Neural cell (in vitro differentiated cells): ENCODE measurements around the gene RAET1E. TPM values are rescaled to one million over a fixed set of nuclear protein-coding genes. Genes with fewer than 3 reads are reported as not detected.

ENCODE experiments used
- H2AFZ ChIP-seq: fragments of 200-600, 300-800 bp; sonication (generic), shearing (Covaris generic); 2 replicates; pipeline ENCODE4 v1.6.0; 2014; ENCODE audit warnings: low read depth, mild to moderate bottlenecking, antibody characterized with exemption, low read length, moderate library complexity
- H3F3A ChIP-seq: fragments of 200-600 bp; shearing (Covaris generic); 2 replicates; pipeline ENCODE4 v1.6.1; 2016; ENCODE audit warnings: mild to moderate bottlenecking, moderate library complexity, mixed read lengths, antibody characterized with exemption, low read length; ENCODE audit not compliant: insufficient read depth, poor library complexity, severe bottlenecking
- H3K27ac ChIP-seq: fragments of 200-600, 300-800 bp; sonication (generic), shearing (Covaris generic); 2 replicates; pipeline ENCODE4 v1.5.1; 2014; ENCODE audit warnings: mild to moderate bottlenecking, low read length, moderate library complexity
- H3K27me3 ChIP-seq: fragments of 300-800, 200-600 bp; sonication (generic), shearing (Covaris generic); 2 replicates; pipeline ENCODE4 v1.6.0; 2014; ENCODE audit warnings: mild to moderate bottlenecking, low read depth, low read length, moderate library complexity; ENCODE audit not compliant: insufficient read depth
- H3K36me3 ChIP-seq: fragments of 300-800, 200-600 bp; sonication (generic), shearing (Covaris generic); 2 replicates; pipeline ENCODE4 v1.5.1; 2014; ENCODE audit warnings: mild to moderate bottlenecking, antibody characterized with exemption, low read length, moderate library complexity; ENCODE audit not compliant: insufficient read depth
- H3K4me2 ChIP-seq: fragments of 300-800, 200-600 bp; sonication (generic), shearing (Covaris generic); 2 replicates; pipeline ENCODE4 v1.6.0; 2014; ENCODE audit warnings: mild to moderate bottlenecking, low read length
- H3K4me3 ChIP-seq: fragments of 300-800, 200-600 bp; sonication (generic), shearing (Covaris generic); 2 replicates; pipeline ENCODE4 v1.5.1; 2014; ENCODE audit warnings: mild to moderate bottlenecking, low read length, moderate library complexity
- H3K79me2 ChIP-seq: fragments of 200-600 bp; shearing (Covaris generic); replicated peaks from 2 replicates; pipeline ENCODE4 v1.6.0; 2014; ENCODE audit warnings: mild to moderate bottlenecking, low read length, moderate library complexity; ENCODE audit not compliant: insufficient read depth
- H3K9ac ChIP-seq: fragments of 300-800, 200-600 bp; sonication (generic), shearing (Covaris generic); 2 replicates; pipeline ENCODE4 v1.6.1; 2016; ENCODE audit warnings: mild to moderate bottlenecking, low read length, mixed read lengths
- H3K9me2 ChIP-seq: fragments of 200-600 bp; shearing (Covaris generic); 2 replicates; pipeline ENCODE4 v1.6.1; 2016; ENCODE audit warnings: mild to moderate bottlenecking, low read length, mixed read lengths; ENCODE audit not compliant: insufficient read depth
- H3K9me3 ChIP-seq: fragments of 200-600, 300-800 bp; sonication (generic), shearing (Covaris generic); 2 replicates; pipeline ENCODE4 v1.6.1; 2016; ENCODE audit warnings: mild to moderate bottlenecking, mixed run types, low read length, moderate library complexity, mixed read lengths
- H4K20me1 ChIP-seq: fragments of 200-600 bp; shearing (Covaris generic); 2 replicates; pipeline ENCODE4 v1.6.1; 2016; ENCODE audit warnings: mild to moderate bottlenecking, mixed run types; ENCODE audit not compliant: insufficient read depth
- EP300 ChIP-seq: fragments of 450-650 bp; conservative IDR thresholded peaks from 2 replicates; pipeline ENCODE4 v1.6.1; 2014; ENCODE audit warnings: antibody characterized with exemption, mild to moderate bottlenecking, moderate library complexity; ENCODE audit not compliant: poor library complexity, severe bottlenecking
- EZH2 ChIP-seq: fragments of 200-600, 300-800 bp; shearing (Covaris generic), sonication (generic); IDR thresholded peaks from 2 replicates; pipeline ENCODE4 v1.6.1; 2014; ENCODE audit warnings: antibody characterized with exemption, low read length, borderline replicate concordance, mild to moderate bottlenecking; ENCODE audit not compliant: insufficient read depth, poor library complexity, severe bottlenecking
- MXI1 ChIP-seq: fragments of 450-650 bp; conservative IDR thresholded peaks from 2 replicates; pipeline ENCODE4 v1.6.1; 2014; ENCODE audit warnings: antibody characterized with exemption, mild to moderate bottlenecking; ENCODE audit not compliant: poor library complexity, severe bottlenecking
- POLR2AphosphoS5 ChIP-seq: IDR thresholded peaks from 2 replicates; pipeline ENCODE4 v1.6.1; 2012
- RAD21 ChIP-seq: fragments of 450-650 bp; conservative IDR thresholded peaks from 2 replicates; pipeline ENCODE4 v1.6.1; 2014; ENCODE audit warnings: antibody characterized with exemption, mild to moderate bottlenecking, moderate library complexity
- REST ChIP-seq: IDR thresholded peaks from 2 replicates; pipeline ENCODE4 v1.6.1; 2012; ENCODE audit warnings: borderline replicate concordance
- SMC3 ChIP-seq: fragments of 450-650 bp; conservative IDR thresholded peaks from 2 replicates; pipeline ENCODE4 v1.6.1; 2014; ENCODE audit warnings: antibody characterized with exemption, mild to moderate bottlenecking, moderate library complexity; ENCODE audit not compliant: poor library complexity
- TAF1 ChIP-seq: IDR thresholded peaks from 2 replicates; pipeline ENCODE4 v1.6.1; 2012; ENCODE audit warnings: low read depth
- polyA plus RNA-seq: library from polyadenylated mRNA; depleted of rRNA; stranded (reverse); fragments of >200 nt; gene quantifications from 2 replicates; pipeline ENCODE4 v1.2.3, GENCODE V29; 2014
- TF ChIP-seq, protein P1 (sequence below): fragments of 450-650 bp; IDR thresholded peaks from 2 replicates; pipeline ENCODE4 v1.5.1; 2014; ENCODE audit warnings: antibody characterized with exemption, mild to moderate bottlenecking, moderate library complexity; ENCODE audit not compliant: poor library complexity, severe bottlenecking

Gene RAET1E
- polyA plus RNA-seq, 1 donor from 2014 or later = not detected

DNA sequence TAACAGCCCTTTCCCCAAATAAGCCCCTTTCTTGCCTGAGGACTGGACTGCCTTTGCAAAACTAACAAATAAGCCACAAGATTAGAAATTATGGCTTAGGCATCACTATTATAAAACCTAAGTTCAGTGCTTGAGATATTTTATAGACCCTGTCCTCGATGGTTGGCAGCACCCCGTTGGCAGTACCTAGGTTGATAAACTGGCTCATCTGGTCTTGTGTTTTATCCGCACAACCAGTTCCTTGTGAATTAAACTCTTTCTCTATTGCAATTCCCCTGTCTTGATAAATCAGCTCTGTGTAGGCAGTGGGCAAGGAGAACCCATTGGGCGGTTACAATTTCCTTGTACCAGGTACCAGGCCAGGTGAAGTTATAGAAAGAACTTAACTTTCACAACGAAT lies 40.4 kb downstream of the RAET1E start:
- H3K27ac ChIP-seq = no peak overlapping the region
- H3K9ac ChIP-seq = no peak overlapping the region
- H3K4me2 ChIP-seq = no peak overlapping the region

GRCh38 chr6:149856256-149856994 lies 41.5 kb downstream of the RAET1E start:
- Histone ChIP-seq H3K9me2 (no peaks in the 10 kb centered on the region), H3K79me2 (peaks cover 19% of the 10 kb centered on the region), H3K27me3 (no peaks in the 10 kb centered on the region), H3K9ac (no peak overlapping the region), H3K36me3 (no peaks in the 10 kb centered on the region), H4K20me1 (no peaks in the 10 kb centered on the region), H2AFZ (no peak overlapping the region), H3F3A (no peaks in the 10 kb centered on the region), H3K27ac (no peak overlapping the region), H3K4me3 (no peak overlapping the region), H3K4me2 (no peak overlapping the region), H3K9me3 (no peaks in the 10 kb centered on the region)
- TF ChIP-seq SMC3 (no peak), EZH2 (no peak), RAD21 (no peak), REST (no peak), MXI1 (no peak), EP300 (no peak), POLR2AphosphoS5 (no peak)

More for the DNA sequence above, 40.4 kb downstream of the RAET1E start:
- Histone ChIP-seq H3K9me2 (no peaks in the 10 kb centered on the region), H3F3A (no peaks in the 10 kb centered on the region), H3K79me2 (peaks cover 27% of the 10 kb centered on the region), H4K20me1 (no peaks in the 10 kb centered on the region), H3K36me3 (no peaks in the 10 kb centered on the region), H3K27me3 (no peaks in the 10 kb centered on the region), H3K4me3 (no peak overlapping the region), H2AFZ (no peak overlapping the region), H3K9me3 (no peaks in the 10 kb centered on the region)
- TF ChIP-seq SMC3 = no peak
- no peak for TF ChIP-seq REST
- no peak for TF ChIP-seq MXI1
- TF ChIP-seq, protein P1, sequence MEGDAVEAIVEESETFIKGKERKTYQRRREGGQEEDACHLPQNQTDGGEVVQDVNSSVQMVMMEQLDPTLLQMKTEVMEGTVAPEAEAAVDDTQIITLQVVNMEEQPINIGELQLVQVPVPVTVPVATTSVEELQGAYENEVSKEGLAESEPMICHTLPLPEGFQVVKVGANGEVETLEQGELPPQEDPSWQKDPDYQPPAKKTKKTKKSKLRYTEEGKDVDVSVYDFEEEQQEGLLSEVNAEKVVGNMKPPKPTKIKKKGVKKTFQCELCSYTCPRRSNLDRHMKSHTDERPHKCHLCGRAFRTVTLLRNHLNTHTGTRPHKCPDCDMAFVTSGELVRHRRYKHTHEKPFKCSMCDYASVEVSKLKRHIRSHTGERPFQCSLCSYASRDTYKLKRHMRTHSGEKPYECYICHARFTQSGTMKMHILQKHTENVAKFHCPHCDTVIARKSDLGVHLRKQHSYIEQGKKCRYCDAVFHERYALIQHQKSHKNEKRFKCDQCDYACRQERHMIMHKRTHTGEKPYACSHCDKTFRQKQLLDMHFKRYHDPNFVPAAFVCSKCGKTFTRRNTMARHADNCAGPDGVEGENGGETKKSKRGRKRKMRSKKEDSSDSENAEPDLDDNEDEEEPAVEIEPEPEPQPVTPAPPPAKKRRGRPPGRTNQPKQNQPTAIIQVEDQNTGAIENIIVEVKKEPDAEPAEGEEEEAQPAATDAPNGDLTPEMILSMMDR = no peak
- TF ChIP-seq RAD21 = no peak
- TF ChIP-seq TAF1 = no peak
- TF ChIP-seq EP300 = no peak
- no peak for TF ChIP-seq EZH2
- no peak for TF ChIP-seq POLR2AphosphoS5
